ENCODE data around the gene NTN3.
"Not testable (repeated sequence)": the region's sequence is repeated elsewhere in the genome, so short reads cannot be mapped to it uniquely, and the experiment has no call there.

NTN3 gene

DNA sequence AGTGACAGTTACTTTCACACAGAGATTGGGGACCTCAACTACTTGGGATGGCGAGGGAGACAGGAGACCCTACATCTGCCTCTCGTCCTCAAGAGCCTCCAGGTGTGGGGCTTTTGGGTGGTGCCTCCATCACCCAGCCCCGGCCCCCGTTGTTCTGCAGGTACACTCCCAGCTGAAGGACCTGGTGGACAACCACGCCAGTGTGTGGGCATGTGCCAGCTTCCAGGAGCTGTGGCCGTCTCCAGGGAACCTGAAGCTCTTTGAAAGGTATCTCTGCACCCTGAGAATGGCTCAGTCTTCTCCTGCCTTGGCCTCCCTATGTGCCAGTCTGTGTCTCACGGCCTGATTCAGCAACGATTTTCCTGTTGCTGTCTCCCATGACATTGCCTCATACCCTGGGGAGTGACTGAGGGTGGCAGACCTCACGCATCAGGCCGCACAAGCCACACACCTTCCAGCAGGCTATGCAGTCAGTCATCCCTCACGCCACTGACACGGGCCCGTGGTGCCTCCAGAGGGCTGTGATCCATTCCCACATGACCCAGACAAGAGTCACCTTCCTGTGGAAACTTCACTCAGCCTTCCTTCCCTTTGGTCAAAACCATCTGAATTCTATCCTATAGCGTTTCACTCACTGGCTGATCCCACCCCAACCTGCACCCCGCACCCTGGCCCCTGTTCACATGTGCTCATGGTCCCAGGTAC lies 38.1 kb upstream of the NTN3 start:
- DNase-seq (ENCODE audit: low read depth), result no peak
- TF ChIP-seq, protein P1, sequence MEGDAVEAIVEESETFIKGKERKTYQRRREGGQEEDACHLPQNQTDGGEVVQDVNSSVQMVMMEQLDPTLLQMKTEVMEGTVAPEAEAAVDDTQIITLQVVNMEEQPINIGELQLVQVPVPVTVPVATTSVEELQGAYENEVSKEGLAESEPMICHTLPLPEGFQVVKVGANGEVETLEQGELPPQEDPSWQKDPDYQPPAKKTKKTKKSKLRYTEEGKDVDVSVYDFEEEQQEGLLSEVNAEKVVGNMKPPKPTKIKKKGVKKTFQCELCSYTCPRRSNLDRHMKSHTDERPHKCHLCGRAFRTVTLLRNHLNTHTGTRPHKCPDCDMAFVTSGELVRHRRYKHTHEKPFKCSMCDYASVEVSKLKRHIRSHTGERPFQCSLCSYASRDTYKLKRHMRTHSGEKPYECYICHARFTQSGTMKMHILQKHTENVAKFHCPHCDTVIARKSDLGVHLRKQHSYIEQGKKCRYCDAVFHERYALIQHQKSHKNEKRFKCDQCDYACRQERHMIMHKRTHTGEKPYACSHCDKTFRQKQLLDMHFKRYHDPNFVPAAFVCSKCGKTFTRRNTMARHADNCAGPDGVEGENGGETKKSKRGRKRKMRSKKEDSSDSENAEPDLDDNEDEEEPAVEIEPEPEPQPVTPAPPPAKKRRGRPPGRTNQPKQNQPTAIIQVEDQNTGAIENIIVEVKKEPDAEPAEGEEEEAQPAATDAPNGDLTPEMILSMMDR (conservative IDR thresholded peaks at IDR 0.05; ENCODE audit: low read depth, low read length), result no peak
- no peak overlapping the region for H3K4me3 ChIP-seq (ENCODE audit: low read depth, low read length)

DNA sequence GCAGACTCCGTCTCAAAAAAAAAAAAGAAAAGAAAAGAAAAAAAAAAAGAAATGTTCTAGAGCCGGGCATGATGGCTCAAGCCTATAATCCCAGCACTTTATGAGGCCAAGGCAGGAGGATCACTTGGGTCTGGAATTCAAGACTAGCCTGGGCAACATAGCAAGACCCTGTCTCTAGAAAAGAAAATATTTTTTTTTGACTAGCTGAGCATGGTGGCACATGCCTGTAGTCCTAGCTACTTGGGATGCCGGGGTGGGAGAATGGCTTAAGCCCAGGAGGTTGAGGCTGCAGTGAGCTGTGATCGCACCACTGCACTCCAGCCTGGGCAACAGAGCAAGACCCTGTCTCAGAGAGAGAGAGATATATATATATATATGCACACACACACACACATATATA lies 35.9 kb upstream of the NTN3 start:
- H3K4me3 ChIP-seq (ENCODE audit: low read depth, low read length); DNase-seq (ENCODE audit: low read depth): not testable (repeated sequence)

DNA sequence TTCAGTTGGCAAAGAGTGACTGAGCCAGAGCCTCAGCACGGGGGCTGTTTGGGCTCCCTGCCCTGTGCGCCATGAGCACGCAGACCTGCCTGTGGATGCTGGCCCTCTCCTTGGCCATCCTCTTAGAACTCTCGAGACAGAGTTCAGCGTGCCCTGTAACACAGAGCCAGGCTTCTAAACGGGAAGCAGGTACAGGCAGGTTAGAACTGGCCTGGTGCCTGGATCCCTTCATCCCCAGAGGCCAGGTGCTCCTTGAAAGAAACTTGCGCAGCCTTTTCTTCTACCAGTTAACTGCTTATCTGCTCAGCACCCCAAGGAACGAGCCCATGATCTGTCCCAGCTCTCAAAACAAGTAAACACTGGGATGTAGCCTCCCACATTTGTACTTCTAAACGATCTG lies 35.0 kb upstream of the NTN3 start:
- no peak overlapping the region for H3K4me3 ChIP-seq (ENCODE audit: low read depth, low read length)
- no peak for DNase-seq (ENCODE audit: low read depth)
- TF ChIP-seq, protein P1 (conservative IDR thresholded peaks at IDR 0.05; ENCODE audit: low read depth, low read length), result no peak

DNA sequence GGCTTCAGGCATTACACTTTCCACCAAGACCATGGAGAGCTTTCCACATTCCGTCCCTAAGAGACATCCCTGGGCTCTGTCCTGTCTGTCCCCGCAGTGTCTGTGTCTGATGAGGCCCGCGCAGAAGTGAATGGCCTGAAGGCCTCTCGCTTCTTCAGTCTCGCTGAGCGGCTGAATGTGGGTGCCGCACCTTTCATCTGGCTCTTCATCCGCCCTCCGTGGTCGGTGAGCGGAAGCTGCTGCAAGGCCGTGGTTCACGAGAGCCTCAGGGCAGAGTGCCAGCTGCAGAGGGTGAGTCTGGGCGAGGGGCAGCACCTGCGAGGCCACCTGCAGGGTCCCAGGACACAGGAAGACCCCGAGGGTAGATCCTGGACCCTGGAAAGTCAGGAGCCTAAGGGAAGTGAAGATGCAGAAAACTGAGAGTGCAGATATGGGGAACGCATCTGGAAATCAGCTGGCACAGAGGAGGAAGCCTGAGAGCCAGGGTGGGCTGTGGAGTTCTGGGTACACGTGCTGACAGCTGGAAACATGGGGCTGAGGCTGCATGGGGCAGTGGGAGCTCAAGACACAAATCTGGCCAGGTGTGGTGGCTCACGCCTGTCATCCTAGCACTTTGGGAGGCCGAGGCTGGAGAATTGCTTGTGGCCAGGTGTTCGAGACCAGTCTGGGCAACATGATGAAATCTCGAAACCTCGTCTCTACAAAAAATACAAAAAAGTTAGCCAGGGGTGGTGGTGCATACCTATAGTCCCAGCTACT lies 33.9 kb upstream of the NTN3 start:
- TF ChIP-seq, protein P1 (conservative IDR thresholded peaks at IDR 0.05; ENCODE audit: low read depth, low read length), result no peak
- H3K4me3 ChIP-seq (ENCODE audit: low read depth, low read length), result no peak overlapping the region
- no peak for DNase-seq (ENCODE audit: low read depth)

DNA sequence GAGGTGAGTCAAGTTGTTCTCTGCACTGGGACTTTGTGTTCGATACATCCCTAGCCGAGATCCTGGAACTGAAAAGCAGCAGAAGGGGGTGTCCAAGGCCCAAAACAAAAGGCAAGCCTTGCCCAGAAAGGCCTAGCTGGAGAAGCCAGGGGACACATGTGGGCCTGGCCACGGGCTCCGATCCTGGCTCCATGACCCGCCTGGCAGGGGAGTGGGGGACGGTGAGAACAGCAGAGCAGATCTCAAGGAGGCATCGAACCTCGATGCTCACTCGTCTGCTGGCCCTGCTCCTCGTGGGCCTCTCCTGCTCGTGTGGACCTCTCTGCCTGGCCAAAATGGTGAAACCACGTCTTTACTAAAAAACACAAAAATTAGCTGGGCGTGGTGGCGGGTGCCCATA lies 33.0 kb upstream of the NTN3 start:
- no peak overlapping the region for H3K4me3 ChIP-seq (ENCODE audit: low read depth, low read length)
- TF ChIP-seq, protein P1 (conservative IDR thresholded peaks at IDR 0.05; ENCODE audit: low read depth, low read length), result no peak
- no peak for DNase-seq (ENCODE audit: low read depth)

DNA sequence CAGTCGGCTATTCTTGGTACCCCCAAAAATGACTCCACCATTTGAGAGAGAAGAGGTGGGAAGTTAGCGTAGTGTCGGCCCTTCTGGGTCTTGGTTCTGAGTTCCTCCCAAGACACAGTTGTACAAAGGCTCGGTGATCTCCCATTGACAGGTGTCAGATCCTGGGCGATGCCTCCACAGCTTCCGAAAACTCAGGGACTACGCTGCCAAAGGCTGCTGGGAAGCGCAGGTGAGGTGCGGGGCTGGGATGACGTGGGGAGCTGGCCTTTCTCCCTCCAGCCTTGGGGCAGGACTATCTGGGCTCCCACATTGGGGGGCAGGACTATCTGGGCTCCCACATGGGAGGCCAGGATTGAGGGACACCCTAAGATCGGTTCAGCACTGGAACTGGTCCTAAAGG lies 31.5 kb upstream of the NTN3 start:
- H3K4me3 ChIP-seq (ENCODE audit: low read depth, low read length), result no peak overlapping the region
- DNase-seq (ENCODE audit: low read depth), result no peak
- TF ChIP-seq, protein P1 (conservative IDR thresholded peaks at IDR 0.05; ENCODE audit: low read depth, low read length), result no peak

DNA sequence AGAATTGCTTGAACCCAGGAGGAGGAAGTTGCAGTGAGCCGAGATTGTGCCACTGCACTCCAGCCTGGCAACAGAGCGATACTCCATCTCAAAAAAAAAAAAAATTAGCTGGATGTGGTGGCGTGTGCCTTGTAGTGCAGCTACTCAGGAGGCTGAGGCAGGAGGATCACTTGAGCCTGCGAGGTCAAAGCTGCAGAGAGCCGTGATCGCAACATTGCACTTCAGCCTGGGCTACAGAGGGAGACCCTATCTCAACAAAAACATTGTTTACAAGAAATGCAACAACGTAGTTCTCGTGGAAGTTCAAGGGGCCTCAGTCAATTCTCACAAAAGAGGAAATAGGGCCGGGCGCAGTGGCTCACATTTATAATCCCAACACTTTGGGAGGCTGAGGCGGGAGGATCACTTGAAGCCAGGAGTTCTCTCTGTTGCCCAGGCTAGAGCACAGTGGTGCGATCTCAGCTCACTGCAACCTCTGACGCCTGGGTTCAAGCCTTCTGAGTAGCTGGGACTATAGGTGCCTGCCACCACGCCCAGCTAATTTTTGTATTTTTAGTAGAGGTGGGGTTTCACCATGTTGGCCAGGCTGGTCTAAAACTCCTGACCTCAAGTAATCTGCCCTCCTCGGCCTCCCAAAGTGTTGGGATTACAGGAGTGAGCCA lies 29.8 kb upstream of the NTN3 start:
- not testable (repeated sequence) for H3K4me3 ChIP-seq (ENCODE audit: low read depth, low read length); DNase-seq (ENCODE audit: low read depth)

Measured in choroid plexus epithelial cell (primary cell).